ENCODE measurements around the gene CEP152.
"Not testable (repeated sequence)": the region's sequence is repeated elsewhere in the genome, so short reads cannot be mapped to it uniquely, and the experiment has no call there.

CEP152 gene

DNA sequence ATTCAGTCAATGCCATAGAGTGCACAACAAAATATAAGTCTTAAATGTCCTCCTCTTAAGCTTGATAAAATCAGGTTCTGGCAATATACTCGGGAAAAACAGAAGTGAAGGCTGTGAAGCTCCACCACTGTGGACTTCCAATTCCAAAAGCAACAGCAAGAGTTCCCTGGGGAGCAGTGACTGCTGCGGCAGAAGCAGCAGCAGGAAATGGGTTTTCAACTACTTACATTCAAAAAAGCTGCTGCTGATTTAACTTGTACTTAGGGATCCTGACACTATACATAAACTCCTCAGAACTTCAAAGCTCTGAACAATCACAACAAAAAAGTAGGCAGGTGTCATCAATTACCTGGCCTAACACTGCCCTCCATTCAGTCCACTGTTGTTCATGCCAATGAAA, 4.7 kb downstream of the CEP152 start:
- no peak for DNase-seq

DNA sequence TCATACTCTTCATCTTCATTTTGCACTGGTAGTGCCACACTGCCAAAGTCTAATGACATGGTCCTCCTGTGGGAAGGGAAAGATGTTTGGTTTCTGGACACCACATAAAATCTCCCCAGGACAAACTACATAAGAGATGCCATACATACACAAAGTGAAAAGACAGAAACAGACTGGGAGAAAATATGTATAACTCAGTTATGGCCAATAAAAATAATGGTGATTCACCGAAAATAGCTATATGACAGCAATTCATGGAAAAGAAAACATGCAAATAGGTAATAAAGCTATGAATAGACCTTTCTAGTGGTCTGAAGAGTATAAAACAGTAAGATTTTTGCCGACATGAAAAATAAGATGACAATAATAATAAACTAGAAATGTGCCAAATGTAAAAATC, 5.3 kb downstream of the CEP152 start:
- DNase-seq, result no peak

DNA sequence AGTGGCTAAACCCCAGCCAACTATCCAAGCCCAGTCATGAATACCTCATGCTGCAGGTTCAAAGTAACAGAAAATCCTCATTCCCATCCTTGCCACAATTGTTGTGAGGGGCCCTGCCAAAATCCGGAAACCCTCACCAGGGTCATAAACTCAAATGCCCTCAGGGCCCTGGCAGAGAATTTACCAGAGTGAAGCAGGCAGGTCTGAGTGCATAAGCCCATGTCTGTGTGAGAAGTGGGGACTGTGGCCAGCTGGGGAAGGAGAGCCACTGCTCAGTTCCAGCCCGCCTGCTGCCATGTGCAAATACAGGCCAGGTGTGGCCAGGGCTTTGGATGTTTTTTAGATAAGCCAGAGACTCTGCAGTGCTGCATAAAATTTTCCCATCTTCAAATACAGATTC, 7.0 kb downstream of the CEP152 start:
- DNase-seq, result no peak

DNA sequence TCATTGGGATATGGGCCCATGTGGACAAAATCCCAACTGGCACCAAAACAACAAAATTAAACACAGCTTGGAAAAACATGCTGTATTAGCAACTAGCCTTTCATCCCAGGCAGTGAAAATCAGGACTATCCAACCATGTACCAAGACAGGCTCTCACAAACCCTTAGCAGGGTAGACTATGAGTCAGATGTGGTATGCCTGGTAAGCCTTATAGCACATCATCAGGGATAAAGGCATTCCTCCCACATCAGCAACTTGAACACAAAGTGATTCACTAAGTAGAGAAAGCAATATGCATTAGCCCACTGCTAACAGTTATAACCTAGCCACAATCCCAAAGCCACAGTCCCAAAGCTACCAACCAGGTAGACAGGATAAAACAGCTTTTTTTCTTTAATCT, 8.0 kb downstream of the CEP152 start:
- DNase-seq, result peak; percentile 10

DNA sequence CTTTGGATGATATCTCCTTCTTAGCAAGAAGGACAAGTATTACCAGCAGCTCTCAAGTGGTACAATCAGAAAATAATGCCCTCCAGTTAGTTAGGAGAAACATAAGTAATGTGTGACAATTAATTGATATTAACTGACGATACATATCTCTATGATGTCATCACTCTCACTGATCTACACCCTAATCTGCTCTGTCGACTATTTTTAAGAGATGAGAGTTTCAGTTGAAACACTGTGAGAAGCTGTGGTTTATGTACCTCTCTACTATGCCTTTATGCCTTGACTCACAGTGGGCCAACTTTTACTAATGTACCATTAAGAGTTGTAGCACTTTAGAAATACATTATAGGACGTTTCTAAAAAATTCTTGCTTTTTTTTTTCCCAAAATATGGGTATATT, 8.6 kb downstream of the CEP152 start:
- DNase-seq, result no peak

DNA sequence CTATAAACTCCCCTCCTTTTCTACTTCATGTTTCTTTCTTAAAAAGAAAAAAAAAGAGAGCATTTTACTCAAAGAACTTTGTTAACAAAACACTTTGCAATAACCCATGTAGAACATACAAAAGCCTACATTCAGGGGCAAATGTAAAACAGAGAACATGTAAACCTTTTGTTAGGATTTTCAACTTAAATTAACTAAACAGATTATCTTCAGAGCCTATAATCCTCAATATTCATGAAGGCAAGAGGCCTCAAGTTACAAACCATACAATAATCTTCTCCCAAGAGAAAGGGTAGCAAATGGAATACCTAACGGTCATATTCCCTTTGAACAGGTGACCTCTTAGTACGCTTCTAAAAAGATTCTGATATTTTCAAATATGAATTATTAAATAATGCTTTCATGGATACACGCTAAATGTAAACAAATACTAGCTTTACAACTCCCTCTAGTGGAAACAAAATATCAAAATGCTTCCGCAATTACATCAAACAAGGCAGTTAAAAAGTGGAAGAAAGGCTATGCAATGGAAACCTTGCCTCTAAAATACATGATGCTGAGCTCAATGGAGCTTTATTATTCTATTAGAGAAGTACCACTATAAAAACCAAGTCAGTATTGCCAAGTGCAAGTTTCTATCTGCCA, 9.9 kb downstream of the CEP152 start:
- peak; percentile 41 for DNase-seq

DNA sequence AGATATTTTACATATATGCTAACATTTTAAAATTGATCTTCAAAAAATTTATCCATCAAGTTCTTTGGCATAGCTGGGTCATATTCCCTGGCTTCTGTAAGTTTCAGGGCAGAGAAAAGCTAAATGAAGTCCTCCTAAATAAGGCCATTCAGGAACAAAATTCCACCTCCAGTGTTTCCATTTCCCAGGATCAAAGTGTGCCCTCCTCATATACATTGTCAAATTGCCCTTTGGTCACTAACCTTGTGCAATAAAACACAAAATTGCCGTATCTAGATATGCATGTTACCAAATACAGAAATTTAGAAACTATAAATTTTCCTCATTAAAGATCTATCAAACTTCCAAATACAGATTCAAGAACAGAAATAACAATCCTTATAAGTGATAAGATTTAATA, 10.6 kb downstream of the CEP152 start:
- DNase-seq, result no peak

DNA sequence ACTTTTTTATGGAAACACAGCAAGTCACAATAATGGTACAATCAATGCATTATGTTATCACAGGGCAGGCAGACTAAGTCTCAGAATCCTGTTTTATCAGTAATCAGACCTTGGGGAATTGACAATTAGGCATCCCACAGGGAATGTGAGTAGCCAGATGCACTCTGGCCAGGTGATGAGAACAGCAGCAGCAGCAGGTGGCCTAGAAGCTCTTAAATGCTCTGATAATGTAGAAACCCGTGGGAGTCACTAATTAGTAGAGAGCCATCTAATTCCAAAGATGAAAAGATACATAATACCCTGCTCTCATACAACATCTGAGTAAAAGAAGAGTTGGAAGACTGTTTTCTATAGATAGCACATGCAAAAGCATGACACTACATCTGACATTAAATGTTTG, 12.6 kb downstream of the CEP152 start:
- DNase-seq, result no peak

DNA sequence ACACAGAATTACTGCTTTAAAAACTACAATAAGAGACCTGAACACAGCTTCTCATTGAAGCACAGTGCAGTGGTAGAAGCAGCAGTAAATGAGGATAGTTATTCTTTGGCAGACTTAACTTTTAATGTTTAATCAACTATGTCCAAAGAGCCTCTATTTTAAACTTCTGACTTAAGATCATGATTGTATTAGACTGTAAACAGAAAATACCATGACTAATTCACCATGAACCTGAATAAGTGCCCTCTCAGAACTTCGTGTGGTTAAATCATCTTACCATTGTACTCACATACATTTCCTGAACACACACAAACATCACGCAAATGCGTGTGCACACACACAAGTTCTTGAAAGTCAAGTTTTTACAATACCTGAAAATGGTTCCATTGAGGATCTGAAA, 13.9 kb downstream of the CEP152 start:
- no peak for DNase-seq

DNA sequence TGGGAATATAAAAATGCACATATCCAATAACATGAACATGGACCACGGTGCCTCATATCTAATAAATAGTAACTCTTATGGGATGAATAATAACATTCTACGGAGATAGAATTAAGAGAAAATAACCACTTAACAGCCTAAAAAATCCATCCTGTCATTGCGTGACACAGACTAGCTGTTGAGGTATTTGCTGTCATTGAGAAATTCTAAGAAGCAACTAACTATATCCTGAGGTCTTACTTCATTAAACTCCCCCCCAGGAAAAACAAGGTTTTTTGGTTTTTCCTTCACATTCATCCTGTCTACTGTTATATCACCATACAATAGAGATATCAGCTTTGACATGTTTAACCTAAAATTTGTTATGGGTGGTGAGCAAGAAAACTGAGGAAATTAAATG, 14.3 kb downstream of the CEP152 start:
- no peak for DNase-seq

DNA sequence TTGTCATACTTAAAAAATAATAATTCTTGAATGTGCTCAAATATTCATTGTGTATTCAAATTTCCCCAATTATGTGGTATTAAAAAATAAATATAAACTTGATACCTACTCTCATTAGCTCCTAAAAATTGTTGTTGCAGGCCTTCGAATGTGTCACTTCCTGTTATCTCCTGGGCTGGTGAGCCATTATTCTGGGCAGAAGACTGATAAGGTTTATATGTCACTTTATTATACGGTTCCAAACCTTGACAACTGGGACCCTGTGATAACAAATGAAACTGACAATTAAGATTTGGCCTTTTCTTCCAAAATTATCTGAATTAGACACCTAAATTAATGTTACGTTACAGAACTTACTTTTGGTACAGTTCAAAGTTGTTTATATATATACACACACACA, 15.0 kb downstream of the CEP152 start:
- DNase-seq, result no peak

DNA sequence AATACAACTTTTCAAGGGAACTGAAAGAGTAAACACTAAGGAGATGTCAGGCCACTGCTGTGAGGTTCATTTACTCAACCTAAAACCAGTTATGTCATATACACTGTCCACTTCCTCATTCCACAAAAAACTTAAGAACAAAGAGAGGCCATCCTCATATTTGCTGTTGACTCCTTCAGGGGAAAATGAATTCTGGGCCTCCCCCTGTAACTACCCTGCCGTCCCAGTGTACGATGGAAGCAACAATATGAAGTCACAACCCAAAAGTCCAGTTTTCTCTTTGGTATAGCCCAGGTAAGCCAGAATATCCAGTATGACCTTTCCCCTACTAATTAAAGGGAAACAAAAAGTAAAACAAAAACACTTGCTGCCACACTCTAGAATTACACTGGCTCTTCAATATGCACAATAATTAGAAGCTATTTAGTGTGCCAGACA, 16.2 kb downstream of the CEP152 start:
- peak; percentile 80 for DNase-seq

DNA sequence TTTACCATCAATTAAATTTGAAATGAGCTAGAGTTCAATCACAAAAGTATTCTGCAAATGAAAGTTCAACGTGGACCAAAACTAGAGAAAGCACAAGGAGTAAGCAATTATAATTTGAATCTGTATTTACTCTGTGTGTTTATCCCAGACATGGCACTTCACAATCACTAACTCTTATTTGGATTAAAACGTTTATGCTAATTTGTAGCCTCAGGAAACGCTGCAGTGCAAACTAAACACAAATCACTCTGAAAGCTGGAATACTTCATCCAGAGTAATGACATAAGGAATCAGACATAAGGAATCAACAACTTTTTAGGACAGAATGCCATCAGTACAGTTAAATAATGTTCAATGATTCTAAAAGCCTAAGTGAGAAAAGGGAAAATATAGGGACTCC, 18.5 kb downstream of the CEP152 start:
- DNase-seq, result no peak

DNA sequence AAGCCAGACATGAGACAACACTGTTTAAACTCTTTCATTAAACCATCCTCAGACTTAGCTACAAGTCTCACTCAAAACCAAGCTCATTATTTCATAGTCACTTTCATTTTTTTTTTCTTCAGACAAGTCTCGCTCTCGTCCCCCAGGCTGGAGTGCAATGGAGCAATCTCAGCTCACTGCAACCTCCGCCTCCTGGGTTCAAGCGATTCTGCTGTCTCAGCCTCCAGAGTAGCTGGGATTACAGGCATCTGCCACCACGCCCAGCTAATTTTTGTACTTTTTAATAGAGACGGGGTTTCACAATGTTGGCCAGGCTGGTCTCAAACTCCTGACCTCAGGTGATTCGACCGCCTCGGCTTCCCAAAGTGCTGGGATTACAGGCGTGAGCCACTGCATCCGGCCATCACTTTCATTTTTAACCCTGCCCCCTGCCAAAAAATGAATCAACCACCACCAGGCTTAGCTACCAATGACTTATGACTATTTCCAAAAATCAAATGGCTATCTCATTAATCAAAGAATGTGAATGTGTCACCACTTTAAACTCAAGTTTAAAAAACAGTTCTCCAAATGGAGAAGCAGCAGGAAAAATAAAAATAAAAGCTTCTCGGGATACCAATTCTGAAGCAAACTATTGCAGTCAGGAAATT, 20.3 kb downstream of the CEP152 start:
- DNase-seq, result not testable (repeated sequence)

DNA sequence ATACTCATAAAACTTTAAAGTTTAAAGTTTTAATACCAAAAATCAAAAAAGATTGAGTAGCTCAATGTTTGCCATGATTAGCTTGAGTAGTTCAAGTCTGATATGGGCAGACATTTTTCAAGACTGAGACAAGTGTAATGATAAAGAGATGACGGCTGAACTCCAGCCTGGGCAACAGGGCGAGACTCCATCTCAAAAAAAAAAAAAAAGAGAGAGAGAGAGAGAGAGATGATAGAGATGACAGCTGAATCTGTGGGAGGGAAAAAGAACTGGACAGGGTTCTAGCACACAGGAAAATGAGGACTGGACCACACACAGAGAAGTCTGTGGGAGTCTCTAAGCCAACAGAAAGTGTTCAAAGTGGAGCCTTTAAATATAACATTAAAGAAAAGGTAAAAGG, 25.2 kb downstream of the CEP152 start:
- DNase-seq, result no peak

DNA sequence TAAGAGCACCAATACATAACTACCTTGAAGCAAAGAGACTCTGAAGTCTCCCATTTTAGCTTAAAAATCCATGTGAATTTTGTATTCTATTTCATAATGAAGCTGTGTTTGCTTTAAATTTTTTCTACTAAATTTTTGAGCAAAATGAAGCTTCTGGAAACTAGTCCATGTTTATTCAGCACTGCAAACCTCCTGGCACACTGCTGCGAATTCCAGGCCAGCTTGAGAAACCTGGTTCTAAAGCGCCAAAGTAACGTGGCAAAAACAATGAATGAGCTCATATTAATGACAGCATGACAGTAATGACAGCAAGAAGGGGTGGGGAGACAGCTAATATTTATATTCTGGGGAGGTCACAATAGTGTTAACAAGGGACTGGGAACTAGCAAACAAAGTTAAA, 25.7 kb downstream of the CEP152 start:
- DNase-seq, result no peak

DNA sequence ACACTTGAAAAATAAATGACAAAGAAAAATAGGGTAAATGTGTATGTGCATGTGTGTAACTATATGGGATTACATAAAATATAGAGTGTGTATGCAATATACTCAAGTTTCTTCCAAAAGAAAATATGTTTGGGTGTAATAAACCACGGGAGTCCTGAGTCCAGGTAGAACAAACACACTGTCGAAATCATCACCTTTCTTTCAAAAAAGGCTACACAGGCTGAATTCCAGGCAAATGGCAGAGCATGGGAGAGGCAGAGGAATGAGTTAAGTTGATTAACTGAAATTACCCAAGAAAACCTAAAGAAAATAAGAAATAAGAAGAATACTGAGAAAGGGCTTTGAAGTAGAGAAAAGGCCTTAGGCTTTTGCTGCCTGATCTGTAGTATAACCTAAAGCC, 26.1 kb downstream of the CEP152 start:
- DNase-seq, result no peak

DNA sequence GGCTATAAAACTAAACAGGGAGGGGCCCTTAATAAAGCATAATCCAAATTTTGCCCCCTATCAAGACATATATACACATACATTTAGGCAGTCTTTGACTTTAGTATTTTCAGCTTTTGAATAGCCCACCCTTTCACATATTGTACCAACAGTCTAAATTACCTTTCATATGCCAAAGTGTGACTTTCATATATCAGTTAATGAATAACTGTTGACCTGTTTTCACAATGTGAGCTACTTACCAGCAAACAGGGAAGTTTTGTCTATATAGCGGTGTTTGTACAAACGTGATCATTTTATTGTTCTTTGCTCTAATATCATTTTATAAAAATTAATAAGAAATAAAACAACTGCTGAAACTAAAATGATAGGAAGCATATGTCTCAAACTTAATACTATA, 28.0 kb downstream of the CEP152 start:
- no peak for DNase-seq

DNA sequence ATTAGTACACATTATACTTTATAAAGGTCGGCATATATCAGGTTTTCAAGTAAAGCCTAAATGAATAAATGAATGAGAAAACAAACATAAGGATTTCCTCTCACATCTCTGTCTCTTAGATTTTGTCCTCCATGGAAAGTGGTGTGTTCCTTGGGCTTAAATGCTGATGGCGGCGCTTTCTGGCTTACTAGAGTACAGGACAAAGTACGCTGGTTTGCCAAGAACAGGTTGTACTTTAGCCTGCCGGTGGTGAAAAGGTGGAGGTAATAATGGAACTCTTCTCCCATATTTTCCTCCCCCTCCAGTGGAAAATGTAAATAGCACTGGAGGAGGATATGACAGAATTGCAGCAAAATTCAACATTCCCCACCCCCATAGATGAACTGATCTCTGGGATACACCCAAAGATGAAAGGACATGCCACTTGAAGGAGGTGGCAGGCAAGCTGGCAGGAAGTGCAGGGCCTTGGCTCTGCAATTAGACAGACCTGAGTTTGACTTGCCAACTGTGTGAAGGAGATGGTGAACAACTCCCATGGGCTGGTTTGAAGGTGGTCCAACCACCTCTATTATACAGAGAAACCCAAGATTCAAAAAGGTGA, 29.3 kb downstream of the CEP152 start:
- DNase-seq, result no peak

DNA sequence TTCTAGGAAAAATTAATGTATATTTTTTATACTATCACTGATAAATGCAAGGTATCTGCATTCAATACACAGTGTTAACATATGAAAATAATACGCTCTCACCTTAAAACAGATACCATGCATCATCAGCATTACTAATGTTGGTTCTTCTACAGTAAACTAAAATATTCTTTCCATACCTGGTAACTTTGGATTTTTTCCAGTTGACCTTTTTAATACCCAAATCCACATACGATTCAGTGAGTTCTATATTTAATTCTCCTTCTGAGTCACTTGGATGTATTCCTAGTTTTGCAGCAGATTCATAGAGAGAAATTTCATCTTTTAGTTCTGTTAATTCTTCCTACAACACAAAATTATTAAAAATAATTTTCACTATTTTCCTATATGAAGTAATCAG, 29.9 kb downstream of the CEP152 start:
- DNase-seq, result no peak

DNA sequence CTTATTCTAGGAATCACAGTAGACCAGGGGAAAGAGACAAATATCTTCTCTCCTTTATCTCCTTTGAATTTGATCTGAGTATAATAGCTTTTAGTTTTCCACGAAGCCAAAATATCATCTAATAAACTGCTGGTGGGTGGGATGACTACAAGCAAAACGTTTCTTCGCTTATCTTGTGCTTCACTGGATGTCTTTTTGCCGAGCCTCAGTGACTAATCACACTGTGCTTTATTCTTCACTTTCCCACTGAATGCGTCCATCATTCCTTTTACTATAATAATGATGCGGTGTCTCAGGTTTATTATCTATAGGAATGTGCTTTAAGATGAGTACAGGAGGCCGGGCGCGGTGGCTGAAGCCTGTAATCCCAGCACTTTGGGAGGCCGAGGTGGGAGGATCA, 32.5 kb downstream of the CEP152 start:
- no peak for DNase-seq

DNA sequence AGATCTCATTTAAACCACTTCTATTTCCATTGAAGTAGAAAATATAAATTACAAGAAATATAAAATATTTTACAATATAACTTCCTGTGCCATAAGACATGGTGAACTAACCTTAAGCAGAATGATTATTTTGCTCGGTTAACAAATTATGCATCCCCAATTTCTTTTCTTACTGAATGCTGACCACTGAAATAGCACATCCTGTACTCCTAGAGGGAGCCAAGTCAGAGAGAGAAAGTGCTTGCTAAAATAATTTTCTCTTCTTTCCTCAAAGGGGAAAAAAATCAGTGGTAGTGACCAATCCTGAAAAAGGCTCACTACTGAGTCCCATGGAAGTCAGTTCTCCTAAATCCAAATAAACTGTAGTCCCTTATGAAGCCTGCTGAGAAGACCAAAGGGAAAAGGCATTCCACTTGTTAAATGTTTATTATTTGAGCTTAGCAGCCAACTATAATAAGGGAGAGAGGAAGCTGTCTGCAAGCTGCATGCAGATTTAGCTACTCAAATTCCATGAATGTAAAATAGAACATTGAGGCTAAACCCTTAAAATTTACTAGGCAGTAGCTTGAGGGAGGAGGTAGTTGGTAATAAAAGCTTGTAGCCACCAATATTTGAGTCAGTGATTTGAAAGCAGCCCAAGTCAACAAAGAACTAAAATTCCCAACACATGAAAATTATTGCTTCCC, 33.1 kb downstream of the CEP152 start:
- no peak for DNase-seq

DNA sequence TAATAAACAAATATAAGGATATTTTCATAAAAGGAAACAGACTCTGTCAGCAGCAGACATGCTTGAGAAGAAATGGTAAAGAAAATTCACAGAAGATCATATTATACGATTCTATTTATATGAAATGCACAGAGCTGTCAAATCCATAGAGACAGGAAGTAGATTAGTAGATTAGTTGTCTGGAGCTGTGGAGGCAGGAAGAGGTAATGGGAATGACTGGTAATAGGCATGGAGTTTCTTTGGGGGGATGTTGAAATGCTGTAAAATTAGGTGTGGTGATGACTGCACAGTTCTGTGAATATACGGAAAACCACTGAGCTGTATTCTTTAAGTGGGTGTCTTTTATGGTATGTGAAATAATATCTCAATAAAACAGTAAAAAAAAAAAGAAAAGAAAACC, 35.3 kb downstream of the CEP152 start:
- no peak for DNase-seq

DNA sequence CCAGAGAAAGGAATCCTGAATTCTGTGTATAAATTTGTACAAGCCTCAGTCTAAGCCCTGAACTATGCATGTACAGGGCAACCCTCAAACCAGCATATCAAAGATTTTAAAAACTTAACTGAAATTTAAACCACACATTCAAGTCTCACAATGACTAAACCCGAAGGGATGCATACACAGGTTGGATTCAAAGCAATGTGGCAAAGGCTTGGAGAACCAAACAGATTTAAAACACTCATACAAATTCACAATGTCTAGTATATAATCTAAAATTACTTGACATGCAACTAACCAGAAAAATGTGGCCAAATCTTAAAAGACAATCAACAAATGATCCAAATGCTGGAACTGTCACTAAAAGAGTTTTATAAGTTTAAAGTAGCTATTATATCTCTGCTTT, 36.4 kb downstream of the CEP152 start:
- DNase-seq, result no peak

Measured in MV-4-11 (cell line).